Measurements from ENCODE around the gene MAST4. TPM values are rescaled to one million over a fixed set of nuclear protein-coding genes. Genes with fewer than 3 reads are reported as not detected.

The MAST4 gene
- total and polyA plus RNA-seq, 2 of the 8 experiments (the other 6 are each of a cell fraction or from before 2014, with no cell fraction given) = 1.5 to 2.6 TPM

- Histone ChIP-seq H2AFZ (ENCODE audit: low read length) (0 out of 2 replicates have a peak overlapping the region, but pooled peaks have one; percentile 18), H3K4ac (replicated peaks; ENCODE audit: insufficient read length, low read depth, low read length) (no peak overlapping the region), H3K56ac (replicated peaks; ENCODE audit: insufficient read length, low read depth, low read length) (no peak overlapping the region), H2AK5ac (ENCODE audit: low read depth, low read length) (no peak overlapping the region), H3K27me3 (replicated peaks in 1 of 4; ENCODE audit: control insufficient read depth in 3 of 4, extremely low read depth in 1 of 4, insufficient read depth in 3 of 4, low read length in 3 of 4) (peaks cover 0 to 4% (median 0%) of the 10 kb centered on the region in 4 experiments; a peak in 2 of 7 replicates), H4K91ac (replicated peaks; ENCODE audit: insufficient read length, low read length) (no peak overlapping the region), H2BK12ac (ENCODE audit: low read depth, low read length) (no peak overlapping the region; the same call in 1 of the 2 replicates), H3K14ac (ENCODE audit: insufficient read length) (no peak overlapping the region), H3K4me2 (ENCODE audit: insufficient read depth in 1 of 2, low read depth in 2 of 2, low read length in 2 of 2) (no peak overlapping the region), H3K23ac (ENCODE audit: insufficient read length) (no peak overlapping the region), H3K79me2 (ENCODE audit: control insufficient read depth in 1 of 2, insufficient read depth in 2 of 2, low read length in 2 of 2) (no peaks in the 10 kb centered on the region), H3K4me1 (replicated peaks in 1 of 4; ENCODE audit: control insufficient read depth in 3 of 4, insufficient read depth in 4 of 4, low read length in 3 of 4) (peaks cover 0 to 5% (median 3%) of the 10 kb centered on the region in 4 experiments; a peak in 4 of 7 replicates), H4K5ac (ENCODE audit: insufficient read length, low read depth, low read length) (no peak overlapping the region), H3K27ac (ENCODE audit: low read depth, low read length) (no peak overlapping the region), H4K8ac (ENCODE audit: extremely low read depth, insufficient read depth, low read length) (no peak overlapping the region), H3K23me2 (ENCODE audit: low read depth, low read length) (no peaks in the 10 kb centered on the region; the same call in 1 of the 2 replicates), H2BK15ac (ENCODE audit: low read length) (0 out of 2 replicates have a peak overlapping the region, but pooled peaks have one; percentile 35), H4K20me1 (replicated peaks in 1 of 2; ENCODE audit: control insufficient read depth in 1 of 2, insufficient read depth in 2 of 2, low read length in 2 of 2) (no peaks in the 10 kb centered on the region), H2BK5ac (ENCODE audit: low read depth, low read length) (no peak overlapping the region), H3K36me3 (ENCODE audit: control insufficient read depth in 2 of 4, insufficient read depth in 4 of 4, low read length in 3 of 4) (no peaks in the 10 kb centered on the region), H3K4me3 (ENCODE audit: extremely low read depth in 1 of 4, insufficient read depth in 2 of 4, low read depth in 3 of 4, low read length in 4 of 4) (no peak overlapping the region), H3K79me1 (ENCODE audit: low read depth, low read length) (no peaks in the 10 kb centered on the region), H3K18ac (ENCODE audit: extremely low read depth, low read length) (no peak overlapping the region), H2BK120ac (replicated peaks; ENCODE audit: low read depth, low read length) (no peak overlapping the region), H3K9me3 (ENCODE audit: insufficient read depth in 2 of 2, low read depth in 1 of 2, low read length in 1 of 2) (no peaks in the 10 kb centered on the region), H3K9ac (replicated peaks in 1 of 4; ENCODE audit: extremely low read depth in 1 of 4, low read depth in 3 of 4, low read length in 3 of 4) (no peak overlapping the region), H2BK20ac (ENCODE audit: low read length) (no peak overlapping the region)
- CTCF ChIA-PET (ENCODE audit: partially characterized antibody) = interaction anchor here (5.1 kb wide), 1 partner anchor 19 kb away, joined by 30 read pairs; no protein-coding TSS in a partner anchor
- WGBS, 2 experiments (ENCODE audit: extremely low coverage in 1 of 2, insufficient coverage in 1 of 2, insufficient read length in 1 of 2, insufficient replicate concordance in 2 of 2, low coverage in 1 of 2, low lambda C conversion rate in 2 of 2, missing lambda C conversion rate in 1 of 2) = 92% methylated on average over 3 of the region's 3 CpGs; no CpG with 5 or more reads in 1 of the 2 experiments
- no peak for TF ChIP-seq SRF (IDR thresholded peaks at IDR 0.05; ENCODE audit: low read depth, low read length)
- TF ChIP-seq RBBP5 (IDR thresholded peaks at IDR 0.05; ENCODE audit: borderline replicate concordance, low read depth, low read length) = no peak
- no peak for TF ChIP-seq RAD21 (IDR thresholded peaks at IDR 0.05 in 1 of 2, conservative IDR thresholded peaks at IDR 0.05 in 1 of 2; ENCODE audit: low read depth in 2 of 2, low read length in 2 of 2)
- TF ChIP-seq RNF2 (IDR thresholded peaks at IDR 0.05; ENCODE audit: borderline replicate concordance, low read depth, low read length, missing control alignments, poor library complexity, severe bottlenecking) = no peak
- TF ChIP-seq BRCA1 (IDR thresholded peaks at IDR 0.05; ENCODE audit: low read depth, low read length) = no peak
- no peak for TF ChIP-seq CBX8 (IDR thresholded peaks at IDR 0.05; ENCODE audit: borderline replicate concordance, low read depth, low read length)
- no peak for DNase-seq (ENCODE audit: low read depth in 1 of 2, low spot score in 2 of 2)
- FAIRE-seq = no peak
- POLR2A ChIA-PET (ENCODE audit: partially characterized antibody) = no interaction called here
Observed at GRCh38 chr5:67183859-67184258, 587.7 kb downstream of the MAST4 start.

Data from H1 (cell line).